Erythroblast (primary cell): Measurements from ENCODE around the gene SPTBN1.

Source experiments
- GATA1 ChIP-seq: IDR thresholded peaks from 2 replicates; pipeline ENCODE4 v1.6.1; 2011; ENCODE audit warnings: low read depth, mild to moderate bottlenecking, control low read depth, low read length, moderate library complexity
- POLR2A ChIP-seq: IDR thresholded peaks from 2 replicates; pipeline ENCODE4 v1.6.1; 2011; ENCODE audit warnings: mild to moderate bottlenecking, low read length

DNA sequence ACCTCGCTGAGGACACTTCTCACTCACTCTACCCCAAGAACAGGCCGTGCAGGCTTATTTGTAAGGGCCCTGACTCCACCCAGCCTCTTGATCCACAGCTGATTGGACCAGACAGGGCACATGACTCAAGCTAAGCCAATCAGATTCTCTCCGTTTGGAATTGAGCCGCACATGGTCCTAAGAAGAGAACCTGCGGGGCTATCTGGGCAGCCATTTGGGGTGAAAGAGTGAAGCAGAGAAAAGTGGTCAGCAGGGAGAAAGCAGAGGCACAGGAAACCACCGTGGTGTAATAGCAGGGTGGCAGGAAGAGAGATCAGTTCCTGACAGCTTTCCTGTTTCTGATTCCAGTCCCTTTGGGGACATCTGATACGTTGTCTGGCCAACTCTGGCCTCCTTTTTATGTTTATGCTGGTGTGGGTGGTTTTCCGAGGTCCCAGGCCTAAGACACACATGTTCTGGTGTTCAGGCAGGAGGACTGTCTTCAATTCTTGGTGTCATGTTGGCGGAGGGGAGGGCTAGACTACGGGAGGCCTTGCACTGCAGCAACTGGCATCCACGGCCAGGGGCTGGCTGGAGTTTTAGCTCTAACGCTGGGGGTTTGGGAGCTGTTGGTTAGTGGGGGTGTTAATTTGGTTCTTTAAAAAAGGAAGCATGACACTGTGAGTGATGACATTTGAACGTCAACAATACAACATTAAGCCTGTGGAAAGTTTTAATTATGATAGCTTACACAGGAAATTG lies 26.1 kb upstream of the SPTBN1 start:
- no peak for TF ChIP-seq POLR2A
- TF ChIP-seq GATA1 = no peak
